HG03139 (cell line): ENCODE data around the gene SNRNP48.

Source experiments
- ATAC-seq: cut with Tn5 transposase; IDR thresholded peaks from one replicate; pipeline ENCODE4 v1.9.1; 2021; ENCODE audit not compliant: unreplicated experiment

The SNRNP48 gene

GRCh38 chr6:7640016-7640415 is 50.0 kb downstream of the SNRNP48 start:
- ATAC-seq: no peak

DNA sequence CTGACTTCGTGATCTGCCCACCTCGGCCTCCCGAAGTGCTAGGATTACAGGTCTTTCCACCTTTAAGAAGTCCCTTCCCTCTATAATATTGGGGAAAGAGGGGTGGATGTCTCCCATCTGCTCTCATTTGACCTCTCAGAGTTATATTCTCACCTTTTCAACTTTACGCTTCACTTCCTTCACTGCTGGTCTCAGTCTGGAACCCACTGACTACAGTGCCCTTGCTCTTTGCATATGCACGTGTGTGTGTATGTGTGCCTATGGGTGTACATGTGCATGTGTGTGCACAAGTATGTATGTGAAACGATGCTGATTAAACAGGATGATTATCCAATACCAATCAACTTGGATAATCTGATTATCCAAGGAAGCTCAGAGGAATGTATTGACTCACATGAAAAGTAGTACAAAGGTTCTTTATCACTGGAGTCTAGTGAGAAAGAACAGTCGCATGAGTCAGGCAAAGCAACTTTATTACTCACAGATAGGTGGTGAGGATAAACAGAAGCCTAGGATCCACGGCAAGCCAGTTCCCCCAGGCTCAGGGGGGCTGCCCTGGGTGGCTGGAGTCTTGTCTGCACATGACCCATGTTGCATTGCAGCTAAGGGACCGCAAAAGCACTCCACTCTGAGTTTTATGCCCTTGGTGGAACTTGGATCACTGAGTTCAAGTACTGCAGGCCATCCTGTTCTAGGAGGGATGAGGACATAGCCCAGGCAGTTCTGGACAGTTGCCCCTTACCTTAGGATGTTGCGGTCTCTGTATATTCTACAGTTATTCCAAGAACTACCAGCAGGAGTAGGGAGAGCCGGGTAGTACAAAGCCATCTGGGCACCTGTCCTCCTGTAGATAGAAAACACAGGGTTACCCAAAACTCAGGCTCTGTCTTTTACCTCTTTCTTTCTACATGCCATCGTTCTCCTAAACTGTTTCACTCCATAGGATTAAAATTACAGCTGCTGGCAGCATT is 50.9 kb downstream of the SNRNP48 start:
- ATAC-seq: no peak

DNA sequence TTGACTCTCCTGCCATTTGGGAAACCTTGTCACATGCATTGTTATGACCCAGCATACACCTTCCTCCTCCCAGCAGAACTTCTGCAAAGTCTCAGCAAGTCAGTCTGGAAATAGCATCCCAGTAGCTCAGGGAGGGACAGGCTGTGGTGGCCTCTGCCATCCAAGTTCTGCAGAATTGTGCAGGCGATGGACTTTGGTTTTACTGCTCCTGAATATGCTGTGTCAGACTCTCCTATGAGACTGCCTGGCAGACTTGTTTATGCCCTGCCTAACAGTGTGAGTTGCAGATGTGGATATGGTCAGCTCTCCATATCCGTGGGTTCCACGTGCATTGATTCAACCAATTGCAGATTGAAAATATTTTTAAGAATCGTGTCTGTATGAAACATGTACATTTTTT is 52.8 kb downstream of the SNRNP48 start:
- ATAC-seq: no peak

DNA sequence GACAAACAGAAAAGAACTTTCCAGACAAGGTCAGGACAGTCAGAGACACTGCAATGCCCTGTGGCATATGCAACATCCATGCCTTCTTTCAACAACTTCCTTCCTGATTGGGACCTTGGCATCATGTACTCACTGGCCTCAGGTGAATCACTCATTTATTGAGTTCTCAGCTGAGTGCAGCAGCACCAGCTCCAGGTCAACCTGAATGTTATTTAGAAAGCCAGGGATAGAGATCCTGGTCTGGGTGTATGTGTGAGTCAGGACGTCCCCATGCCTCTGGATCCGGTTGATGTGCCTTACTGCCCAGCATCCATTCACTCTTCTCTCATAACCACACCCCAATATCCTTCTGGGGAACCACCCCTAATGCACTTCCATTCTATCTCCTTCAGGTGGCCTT is 54.4 kb downstream of the SNRNP48 start:
- no peak for ATAC-seq

DNA sequence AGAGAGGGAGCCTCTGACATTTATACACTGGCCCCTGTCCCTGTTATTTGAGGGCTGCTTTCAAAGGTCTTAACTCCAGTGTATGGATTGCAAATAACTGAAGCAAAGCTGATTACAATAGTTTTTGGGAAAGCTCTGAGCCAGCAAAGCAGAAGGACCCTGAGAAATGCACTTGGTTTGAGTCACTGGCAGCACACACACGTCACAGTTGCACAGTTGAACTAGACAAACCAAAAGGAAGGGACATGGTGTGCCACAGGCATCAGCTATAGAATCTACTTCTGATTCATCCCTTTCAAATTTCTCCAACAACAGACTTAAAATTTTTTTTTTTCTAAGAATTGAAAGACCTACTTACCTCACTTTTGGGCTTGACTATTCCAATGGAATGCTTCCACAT is 56.4 kb downstream of the SNRNP48 start:
- no peak for ATAC-seq

DNA sequence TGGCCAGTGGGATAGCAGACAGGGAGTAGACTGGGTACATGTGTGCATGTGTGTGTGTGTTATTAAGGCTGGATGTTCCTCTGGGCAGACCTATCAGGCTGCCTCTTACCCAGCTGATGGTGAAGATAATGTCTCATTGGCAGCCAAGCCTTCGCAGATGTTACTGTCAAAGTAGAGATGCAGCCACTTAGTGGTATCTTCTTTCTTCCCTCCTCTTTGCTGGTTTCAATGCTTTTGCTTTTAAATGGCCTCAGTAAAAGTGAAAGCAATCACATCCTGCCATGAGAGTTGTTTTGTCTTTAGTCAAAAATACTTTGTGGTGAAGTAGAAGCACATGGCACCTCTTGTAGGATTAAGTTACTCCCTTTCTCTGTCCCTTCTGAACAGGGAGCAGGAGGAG is 57.5 kb downstream of the SNRNP48 start:
- ATAC-seq: no peak

GRCh38 chr6:7649037-7649810 is 59.2 kb downstream of the SNRNP48 start:
- no peak for ATAC-seq

DNA sequence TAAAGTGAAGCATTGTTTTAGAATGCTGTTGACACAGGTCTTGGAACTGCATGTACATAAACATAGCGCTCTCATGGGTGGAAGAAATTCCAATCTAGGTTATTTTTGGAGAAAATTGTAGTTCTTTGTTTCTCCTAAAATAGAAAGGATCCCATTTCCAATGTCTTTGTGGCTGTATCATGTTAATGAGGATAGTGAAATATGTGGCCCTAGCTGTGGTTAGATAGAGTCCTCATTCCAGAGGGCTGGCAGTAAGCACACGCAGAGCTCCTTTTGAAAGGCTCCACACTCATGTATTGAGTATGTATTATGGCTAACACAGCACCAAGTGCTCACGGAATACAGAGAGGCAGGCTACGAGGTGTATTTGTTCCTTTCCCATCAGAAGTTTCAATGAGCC is 60.9 kb downstream of the SNRNP48 start:
- ATAC-seq: no peak

GRCh38 chr6:7652957-7653356 is 63.0 kb downstream of the SNRNP48 start:
- no peak for ATAC-seq

DNA sequence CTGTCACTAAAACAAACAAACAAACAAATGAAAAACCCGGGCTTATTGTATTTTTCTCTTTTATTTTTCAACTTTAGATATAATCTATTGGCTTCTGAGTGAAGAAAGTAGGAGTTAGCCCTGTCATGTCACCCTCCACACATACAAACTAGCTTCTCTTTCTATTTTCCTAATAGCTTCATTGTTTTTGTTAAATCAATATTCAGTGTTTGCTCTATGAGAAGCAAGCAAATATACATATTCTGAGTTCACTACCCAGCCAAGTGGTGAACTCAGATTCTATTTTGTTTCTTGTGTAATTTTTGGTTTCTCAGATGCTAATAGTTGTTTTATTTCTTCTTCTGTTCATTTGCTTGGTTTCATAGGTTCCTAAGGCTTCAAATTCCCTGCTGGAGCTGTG is 66.4 kb downstream of the SNRNP48 start:
- ATAC-seq: no peak

GRCh38 chr6:7658543-7658942 is 68.5 kb downstream of the SNRNP48 start:
- ATAC-seq: no peak

GRCh38 chr6:7661364-7661763 is 71.4 kb downstream of the SNRNP48 start:
- ATAC-seq: no peak
